ENCODE measurements around the gene TFIP11. TPM values are rescaled to one million over a fixed set of nuclear protein-coding genes. Genes with fewer than 3 reads are reported as not detected.

Gene TFIP11
- total and polyA plus RNA-seq, 10 of the 15 experiments (the other 5 are each of a cell fraction or from before 2014, with no cell fraction given) = 14.2 to 43.3 (median 31.9) TPM

- in situ Hi-C loops (cut with MboI) (no loop called here), intact Hi-C loops (cut with micrococcal nuclease; ENCODE audit: unreplicated experiment) (no loop called here)
- H4K20me1 ChIP-seq (ENCODE audit: control insufficient read depth, insufficient read depth) = no peaks in the 10 kb centered on the region
- BruUV-seq (replicated peaks) = no TSS peak
- FAIRE-seq (no peak), DNase-seq (ENCODE audit: low read depth, low spot score) (no peak), ATAC-seq (no peak)
- no peaks in the 10 kb centered on the region for H3K27me3 ChIP-seq (replicated peaks in 1 of 2; ENCODE audit: control insufficient read depth in 2 of 2, insufficient read depth in 2 of 2, low read length in 1 of 2)
- SMC1A ChIA-PET (ENCODE audit: uncharacterized antibody, unreplicated experiment) = no interaction called here
- no peak overlapping the region for H3K27ac ChIP-seq (ENCODE audit: control insufficient read depth, insufficient read depth)
- RAD21 ChIA-PET (ENCODE audit: unreplicated experiment) = interaction anchor here (0.6 kb wide), 1 partner anchor 173 kb away, joined by 3 read pairs; no protein-coding TSS in a partner anchor
- POLR2A ChIA-PET = interaction anchor here (0.6 to 1.1 kb wide), 2 partner anchors 9 to 45 kb away, joined by 3 to 5 read pairs; no protein-coding TSS in a partner anchor
- CTCF ChIA-PET = interaction anchor here (0.7 to 1.5 kb wide), 2 partner anchors 9 to 13 kb away, joined by 4 to 5 read pairs; no protein-coding TSS in a partner anchor
- H3K4me2 ChIP-seq (ENCODE audit: control insufficient read depth, insufficient read depth) = no peak overlapping the region
- H3K9ac ChIP-seq (ENCODE audit: control insufficient read depth, insufficient read depth, low read length) = no peak overlapping the region
- no peaks in the 10 kb centered on the region for H3K9me3 ChIP-seq (replicated peaks; ENCODE audit: control insufficient read depth, insufficient read depth, low read length)
- H3K79me2 ChIP-seq (ENCODE audit: control insufficient read depth, insufficient read depth, low read length) = no peaks in the 10 kb centered on the region
- no peak overlapping the region for H2AFZ ChIP-seq (ENCODE audit: control insufficient read depth, low read depth, low read length)
- 98% methylated on average over 5 of the region's 5 CpGs for WGBS (ENCODE audit: insufficient coverage, insufficient replicate concordance, low lambda C conversion rate, missing lambda C conversion rate)
- H3K4me3 ChIP-seq = no peak overlapping the region
- H3K36me3 ChIP-seq (ENCODE audit: control insufficient read depth in 2 of 2, insufficient read depth in 2 of 2, low read length in 1 of 2) = peaks cover 2 to 6% of the 10 kb centered on the region in 2 experiments; a peak in 2 of 4 replicates
- H3K4me1 ChIP-seq (ENCODE audit: control insufficient read depth, insufficient read depth, low read length) = no peaks in the 10 kb centered on the region; the same call in 1 of the 2 replicates
- TF ChIP-seq MYC (IDR thresholded peaks at IDR 0.05; ENCODE audit: insufficient read depth, insufficient read length, insufficient replicate concordance, low read length, severe bottlenecking) (no peak), SPI1 (IDR thresholded peaks at IDR 0.05; ENCODE audit: borderline replicate concordance, insufficient read depth, low read depth, low read length) (no peak)
Observed at GRCh38 chr22:26545827-26546226, 33.6 kb upstream of the TFIP11 start.

GRCh38 chr22:26545385-26545784, 33.1 kb upstream of the TFIP11 start:
- CTCF ChIA-PET = interaction anchor here (1.5 kb wide), 1 partner anchor 9 kb away, joined by 5 read pairs; no protein-coding TSS in a partner anchor

More at GRCh38 chr22:26545385-26545784, 33.1 kb upstream of the TFIP11 start:
- RAD21 ChIA-PET (ENCODE audit: unreplicated experiment) = interaction anchor here (0.6 kb wide), 1 partner anchor 173 kb away, joined by 3 read pairs; no protein-coding TSS in a partner anchor
- BruUV-seq (replicated peaks) = no TSS peak
- Histone ChIP-seq H3K4me2 (ENCODE audit: control insufficient read depth, insufficient read depth) (no peak overlapping the region), H3K27me3 (replicated peaks in 1 of 2; ENCODE audit: control insufficient read depth in 2 of 2, insufficient read depth in 2 of 2, low read length in 1 of 2) (no peaks in the 10 kb centered on the region), H3K4me3 (no peak overlapping the region), H3K36me3 (ENCODE audit: control insufficient read depth in 2 of 2, insufficient read depth in 2 of 2, low read length in 1 of 2) (peaks cover 2 to 10% of the 10 kb centered on the region in 2 experiments; a peak in 3 of 4 replicates), H3K79me2 (ENCODE audit: control insufficient read depth, insufficient read depth, low read length) (no peaks in the 10 kb centered on the region), H3K9ac (ENCODE audit: control insufficient read depth, insufficient read depth, low read length) (no peak overlapping the region), H3K4me1 (ENCODE audit: control insufficient read depth, insufficient read depth, low read length) (no peaks in the 10 kb centered on the region; the same call in 1 of the 2 replicates), H4K20me1 (ENCODE audit: control insufficient read depth, insufficient read depth) (no peaks in the 10 kb centered on the region), H3K27ac (ENCODE audit: control insufficient read depth, insufficient read depth) (no peak overlapping the region), H2AFZ (ENCODE audit: control insufficient read depth, low read depth, low read length) (no peak overlapping the region), H3K9me3 (replicated peaks; ENCODE audit: control insufficient read depth, insufficient read depth, low read length) (no peaks in the 10 kb centered on the region)
- in situ Hi-C loops (cut with MboI) = no loop called here
- POLR2A ChIA-PET = interaction anchor here (0.6 kb wide), 1 partner anchor 46 kb away, joined by 5 read pairs; no protein-coding TSS in a partner anchor
- 98% methylated on average over 2 of the region's 2 CpGs for WGBS (ENCODE audit: insufficient coverage, insufficient replicate concordance, low lambda C conversion rate, missing lambda C conversion rate)
- FAIRE-seq (no peak), ATAC-seq (no peak), DNase-seq (ENCODE audit: low read depth, low spot score) (no peak)
- SMC1A ChIA-PET (ENCODE audit: uncharacterized antibody, unreplicated experiment) = no interaction called here
- TF ChIP-seq BCL11A (IDR thresholded peaks at IDR 0.05; ENCODE audit: low read depth, low read length) = no peak
- TF ChIP-seq EP300 (IDR thresholded peaks at IDR 0.05; ENCODE audit: borderline replicate concordance in 1 of 2, control insufficient read depth in 1 of 2, low read depth in 2 of 2, low read length in 2 of 2) = no peak
- TF ChIP-seq IKZF2 (IDR thresholded peaks at IDR 0.05) = no peak
- no peak for TF ChIP-seq PML (IDR thresholded peaks at IDR 0.05; ENCODE audit: low read length)
- TF ChIP-seq SIN3A (IDR thresholded peaks at IDR 0.05; ENCODE audit: low read depth, low read length) = no peak
- no peak for TF ChIP-seq E4F1 (IDR thresholded peaks at IDR 0.05; ENCODE audit: borderline replicate concordance, partially characterized antibody)
- intact Hi-C loops (cut with micrococcal nuclease; ENCODE audit: unreplicated experiment) = no loop called here

Data from GM12878 (cell line).